ENCODE data around the gene TTLL6. TPM values are rescaled to one million over a fixed set of nuclear protein-coding genes. Genes with fewer than 3 reads are reported as not detected.

TTLL6 gene
- total RNA-seq, 1 donor, result not detected

DNA sequence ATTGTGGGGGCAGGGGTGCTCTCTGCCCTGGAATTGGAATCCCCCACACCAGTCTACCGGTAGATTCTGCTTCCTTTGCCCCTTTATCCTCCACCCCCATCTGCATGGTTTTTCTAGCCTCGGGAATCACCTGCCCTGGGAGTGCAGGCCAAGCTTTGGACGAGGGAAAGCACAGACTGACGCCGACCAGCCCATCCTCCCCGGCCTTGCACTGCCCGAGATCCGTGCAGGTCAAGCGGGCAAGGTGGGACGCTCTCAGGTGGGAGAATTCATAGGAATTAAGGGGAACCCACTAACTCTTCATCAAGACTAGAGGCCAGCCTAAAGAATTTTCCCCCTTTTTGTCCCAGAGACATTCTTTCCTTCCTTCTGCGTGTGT is 78.6 kb downstream of the TTLL6 start:
- H3K4me2 ChIP-seq (ENCODE audit: insufficient read depth, low read length), result no peak overlapping the region
- no peak overlapping the region for H3K27ac ChIP-seq (ENCODE audit: low read depth, low read length)
- no peaks in the 10 kb centered on the region for H3K36me3 ChIP-seq (ENCODE audit: insufficient read depth, low read length)
- H4K20me1 ChIP-seq (ENCODE audit: insufficient read depth, low read length), result no peaks in the 10 kb centered on the region
- TF ChIP-seq, protein P1, sequence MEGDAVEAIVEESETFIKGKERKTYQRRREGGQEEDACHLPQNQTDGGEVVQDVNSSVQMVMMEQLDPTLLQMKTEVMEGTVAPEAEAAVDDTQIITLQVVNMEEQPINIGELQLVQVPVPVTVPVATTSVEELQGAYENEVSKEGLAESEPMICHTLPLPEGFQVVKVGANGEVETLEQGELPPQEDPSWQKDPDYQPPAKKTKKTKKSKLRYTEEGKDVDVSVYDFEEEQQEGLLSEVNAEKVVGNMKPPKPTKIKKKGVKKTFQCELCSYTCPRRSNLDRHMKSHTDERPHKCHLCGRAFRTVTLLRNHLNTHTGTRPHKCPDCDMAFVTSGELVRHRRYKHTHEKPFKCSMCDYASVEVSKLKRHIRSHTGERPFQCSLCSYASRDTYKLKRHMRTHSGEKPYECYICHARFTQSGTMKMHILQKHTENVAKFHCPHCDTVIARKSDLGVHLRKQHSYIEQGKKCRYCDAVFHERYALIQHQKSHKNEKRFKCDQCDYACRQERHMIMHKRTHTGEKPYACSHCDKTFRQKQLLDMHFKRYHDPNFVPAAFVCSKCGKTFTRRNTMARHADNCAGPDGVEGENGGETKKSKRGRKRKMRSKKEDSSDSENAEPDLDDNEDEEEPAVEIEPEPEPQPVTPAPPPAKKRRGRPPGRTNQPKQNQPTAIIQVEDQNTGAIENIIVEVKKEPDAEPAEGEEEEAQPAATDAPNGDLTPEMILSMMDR (IDR thresholded peaks at IDR 0.05; ENCODE audit: extremely low read depth, low read depth, low read length), result no peak
- H3K9me3 ChIP-seq (ENCODE audit: low read depth, low read length), result no peaks in the 10 kb centered on the region
- H3K4me1 ChIP-seq (ENCODE audit: insufficient read depth, low read length), result no peaks in the 10 kb centered on the region
- H3K79me2 ChIP-seq (ENCODE audit: insufficient read depth, low read length), result no peaks in the 10 kb centered on the region
- no peak overlapping the region for H2AFZ ChIP-seq (ENCODE audit: low read length)
- H3K27me3 ChIP-seq (ENCODE audit: insufficient read depth, low read length), result peaks cover 93% of the 10 kb centered on the region
- no peak overlapping the region for H3K4me3 ChIP-seq (ENCODE audit: insufficient read depth, low read length)
- DNase-seq (ENCODE audit: insufficient read length, low spot score, missing footprints), result peak; percentile 30

DNA sequence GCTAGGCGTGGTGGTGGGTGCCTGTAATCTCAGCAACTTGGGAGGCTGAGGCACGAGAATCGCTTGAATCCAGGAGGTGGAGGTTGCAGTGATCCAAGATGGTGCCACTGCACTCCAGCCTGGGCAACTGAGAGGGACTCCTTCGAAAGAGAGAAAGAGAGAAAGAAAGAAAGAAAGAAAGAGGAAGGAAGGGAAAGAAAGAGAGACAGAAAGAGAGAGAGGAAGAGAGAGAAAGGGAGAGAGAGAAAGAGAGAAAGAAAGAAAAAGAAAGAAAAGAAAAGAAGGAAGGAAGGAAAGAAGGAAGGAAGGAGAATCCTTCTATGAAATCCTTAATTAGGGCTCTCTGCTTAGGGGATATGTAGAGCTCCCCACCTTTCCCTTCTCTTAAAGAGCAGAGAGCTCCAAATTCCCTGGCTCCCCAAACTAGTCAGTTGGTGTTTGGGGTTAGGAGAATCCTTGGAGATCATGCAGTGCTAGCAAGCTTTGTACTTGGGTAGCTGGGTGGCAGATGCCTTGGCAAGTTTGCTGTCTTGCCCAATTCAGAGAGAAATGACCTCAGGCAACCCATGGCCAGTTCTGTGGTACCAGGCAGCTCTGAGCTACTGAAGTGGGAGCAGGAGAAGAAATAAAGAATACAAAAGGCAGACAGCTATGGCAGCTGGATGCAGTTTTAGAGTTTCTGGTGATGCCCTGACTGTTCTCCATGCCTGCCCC is 79.5 kb downstream of the TTLL6 start:
- H4K20me1 ChIP-seq (ENCODE audit: insufficient read depth, low read length), result no peaks in the 10 kb centered on the region
- TF ChIP-seq, protein P1 (IDR thresholded peaks at IDR 0.05; ENCODE audit: extremely low read depth, low read depth, low read length), result no peak
- H3K4me3 ChIP-seq (ENCODE audit: insufficient read depth, low read length), result no peak overlapping the region
- peaks cover 94% of the 10 kb centered on the region for H3K27me3 ChIP-seq (ENCODE audit: insufficient read depth, low read length)
- no peaks in the 10 kb centered on the region for H3K4me1 ChIP-seq (ENCODE audit: insufficient read depth, low read length)
- DNase-seq (ENCODE audit: insufficient read length, low spot score, missing footprints), result peak; percentile 39
- no peaks in the 10 kb centered on the region for H3K79me2 ChIP-seq (ENCODE audit: insufficient read depth, low read length)
- H3K4me2 ChIP-seq (ENCODE audit: insufficient read depth, low read length), result no peak overlapping the region
- H3K36me3 ChIP-seq (ENCODE audit: insufficient read depth, low read length), result no peaks in the 10 kb centered on the region
- no peak overlapping the region for H3K27ac ChIP-seq (ENCODE audit: low read depth, low read length)
- no peak overlapping the region for H2AFZ ChIP-seq (ENCODE audit: low read length)
- no peaks in the 10 kb centered on the region for H3K9me3 ChIP-seq (ENCODE audit: low read depth, low read length)

DNA sequence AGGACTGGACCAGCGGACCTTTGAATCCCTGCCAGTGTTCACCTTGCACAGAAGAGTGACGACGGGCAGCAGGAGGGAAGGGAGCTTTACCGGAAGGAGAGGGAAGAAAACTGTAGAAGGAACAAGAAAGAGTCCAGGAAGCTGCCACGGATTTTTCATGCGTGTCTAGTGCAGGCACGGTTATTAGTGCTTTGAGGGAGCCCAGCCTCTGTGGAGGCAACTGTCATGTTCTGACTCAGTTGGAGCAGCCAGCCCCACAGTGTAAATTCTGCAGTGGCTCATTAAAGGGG is 82.0 kb downstream of the TTLL6 start:
- Histone ChIP-seq H3K4me3 (ENCODE audit: insufficient read depth, low read length) (no peak overlapping the region), H4K20me1 (ENCODE audit: insufficient read depth, low read length) (no peaks in the 10 kb centered on the region), H3K36me3 (ENCODE audit: insufficient read depth, low read length) (no peaks in the 10 kb centered on the region), H3K4me2 (ENCODE audit: insufficient read depth, low read length) (no peak overlapping the region), H3K9me3 (ENCODE audit: low read depth, low read length) (no peaks in the 10 kb centered on the region), H3K27ac (ENCODE audit: low read depth, low read length) (no peak overlapping the region), H3K27me3 (ENCODE audit: insufficient read depth, low read length) (peaks cover 93% of the 10 kb centered on the region), H3K79me2 (ENCODE audit: insufficient read depth, low read length) (no peaks in the 10 kb centered on the region), H2AFZ (ENCODE audit: low read length) (no peak overlapping the region), H3K4me1 (ENCODE audit: insufficient read depth, low read length) (no peaks in the 10 kb centered on the region)
- TF ChIP-seq, protein P1 (IDR thresholded peaks at IDR 0.05; ENCODE audit: extremely low read depth, low read depth, low read length), result no peak
- no peak for DNase-seq (ENCODE audit: insufficient read length, low spot score, missing footprints)

DNA sequence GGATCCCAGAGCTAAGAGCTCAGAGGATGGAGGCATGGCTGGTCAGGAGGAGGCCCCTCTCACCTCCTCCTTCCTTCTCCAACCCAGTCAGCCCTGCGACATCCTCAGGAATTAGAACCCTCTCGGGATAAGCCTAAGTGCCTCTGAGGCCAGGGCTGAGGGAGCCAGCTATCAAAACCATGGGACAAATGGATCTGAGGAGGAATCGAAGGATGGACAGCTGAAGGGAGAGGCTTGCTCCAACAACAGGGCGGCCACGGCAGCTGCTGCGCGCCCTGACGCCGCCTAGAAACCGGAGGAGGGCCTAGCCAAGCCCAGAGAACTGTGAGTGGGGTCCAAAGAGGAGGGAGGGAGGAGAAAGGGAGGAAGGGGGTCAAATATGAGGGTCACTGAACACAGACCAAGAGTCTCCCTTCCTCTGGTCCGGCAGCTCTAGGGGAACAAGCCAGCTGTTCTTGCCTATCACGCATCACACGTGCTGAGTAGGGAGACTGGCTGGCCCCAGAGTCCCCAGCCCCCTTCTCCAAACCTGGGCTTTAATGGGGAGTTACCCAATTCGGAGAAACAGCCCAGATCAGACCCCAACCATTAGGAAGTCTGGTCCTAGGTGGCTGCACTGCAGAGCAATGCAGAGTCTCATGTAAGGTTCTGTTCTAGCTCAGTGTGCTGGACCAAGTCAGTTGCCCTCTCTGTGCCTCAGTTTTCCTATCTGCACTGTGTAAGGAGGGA is 82.5 kb downstream of the TTLL6 start:
- Histone ChIP-seq H3K79me2 (ENCODE audit: insufficient read depth, low read length) (no peaks in the 10 kb centered on the region), H3K4me2 (ENCODE audit: insufficient read depth, low read length) (no peak overlapping the region), H3K9me3 (ENCODE audit: low read depth, low read length) (no peaks in the 10 kb centered on the region), H3K36me3 (ENCODE audit: insufficient read depth, low read length) (no peaks in the 10 kb centered on the region), H3K4me1 (ENCODE audit: insufficient read depth, low read length) (no peaks in the 10 kb centered on the region), H3K27ac (ENCODE audit: low read depth, low read length) (no peak overlapping the region), H2AFZ (ENCODE audit: low read length) (no peak overlapping the region), H3K4me3 (ENCODE audit: insufficient read depth, low read length) (no peak overlapping the region), H4K20me1 (ENCODE audit: insufficient read depth, low read length) (no peaks in the 10 kb centered on the region), H3K27me3 (ENCODE audit: insufficient read depth, low read length) (peaks cover 93% of the 10 kb centered on the region)
- DNase-seq (ENCODE audit: insufficient read length, low spot score, missing footprints), result peak; percentile 59
- TF ChIP-seq, protein P1 (IDR thresholded peaks at IDR 0.05; ENCODE audit: extremely low read depth, low read depth, low read length), result no peak

Measured in osteoblast (primary cell).